ENCODE measurements around the gene RNF14.

DNA sequence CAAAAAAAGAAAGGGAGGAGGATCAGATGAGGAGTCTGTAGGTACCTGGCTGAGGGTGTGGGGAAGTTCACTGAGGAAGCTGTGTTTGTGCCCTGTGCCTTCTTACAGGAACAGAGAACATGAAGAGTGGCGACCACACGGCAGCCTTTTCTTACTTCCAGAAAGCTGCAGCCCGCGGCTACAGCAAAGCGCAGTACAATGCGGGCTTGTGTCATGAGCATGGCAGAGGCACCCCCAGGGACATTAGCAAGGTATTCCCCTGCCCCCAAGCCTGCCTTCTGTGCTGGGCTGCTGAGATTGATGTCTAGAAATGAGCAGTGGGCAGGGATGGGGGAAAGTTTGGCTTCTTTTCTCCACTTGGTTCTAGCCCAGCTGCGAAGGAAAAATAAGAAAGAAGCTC, 35.8 kb upstream of the RNF14 start:
- no peak for TF ChIP-seq POLR2A (IDR thresholded peaks at IDR 0.05)
- TF ChIP-seq, protein P1, sequence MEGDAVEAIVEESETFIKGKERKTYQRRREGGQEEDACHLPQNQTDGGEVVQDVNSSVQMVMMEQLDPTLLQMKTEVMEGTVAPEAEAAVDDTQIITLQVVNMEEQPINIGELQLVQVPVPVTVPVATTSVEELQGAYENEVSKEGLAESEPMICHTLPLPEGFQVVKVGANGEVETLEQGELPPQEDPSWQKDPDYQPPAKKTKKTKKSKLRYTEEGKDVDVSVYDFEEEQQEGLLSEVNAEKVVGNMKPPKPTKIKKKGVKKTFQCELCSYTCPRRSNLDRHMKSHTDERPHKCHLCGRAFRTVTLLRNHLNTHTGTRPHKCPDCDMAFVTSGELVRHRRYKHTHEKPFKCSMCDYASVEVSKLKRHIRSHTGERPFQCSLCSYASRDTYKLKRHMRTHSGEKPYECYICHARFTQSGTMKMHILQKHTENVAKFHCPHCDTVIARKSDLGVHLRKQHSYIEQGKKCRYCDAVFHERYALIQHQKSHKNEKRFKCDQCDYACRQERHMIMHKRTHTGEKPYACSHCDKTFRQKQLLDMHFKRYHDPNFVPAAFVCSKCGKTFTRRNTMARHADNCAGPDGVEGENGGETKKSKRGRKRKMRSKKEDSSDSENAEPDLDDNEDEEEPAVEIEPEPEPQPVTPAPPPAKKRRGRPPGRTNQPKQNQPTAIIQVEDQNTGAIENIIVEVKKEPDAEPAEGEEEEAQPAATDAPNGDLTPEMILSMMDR (IDR thresholded peaks at IDR 0.05), result no peak

Measured in esophagus squamous epithelium (tissue), 4 donors.